Naive thymus-derived CD8-positive, alpha-beta T cell (primary cell): ENCODE results near the gene USP15. TPM values are rescaled to one million over a fixed set of nuclear protein-coding genes. Genes with fewer than 3 reads are reported as not detected.

ENCODE experiments used
- ATAC-seq, 2 donors: fragments of 150-1000 bp; cut with Tn5 transposase in 1 of 2; sonication (Bioruptor Pico), chemical (Tn5 transposase) in 1 of 2; 1 replicate in 1 of 2; 2 replicates in 1 of 2; pipeline ENCODE4 v1.10.0; 2021; ENCODE audit warnings: mild to moderate bottlenecking in 2 of 2, moderate library complexity in 2 of 2
- POLR2A ChIA-PET: fragments of 350-600 bp; sonication (Branson Sonifier 250); formaldehyde crosslinking; loops from one replicate; lab custom pipeline; 2021; ENCODE audit warnings: antibody characterized with exemption; lab: Charles Lee
- DNase-seq, 10 donors: peaks; one replicate each; pipeline versions ENCODE4 v3.0.0 to v3.0.0-alpha.2; 2020 to 2022
- H3K27ac Mint-ChIP-seq, 10 donors: one replicate each; pipeline ENCODE4 v1.8.0; 2020 to 2022; ENCODE audit warnings: mild to moderate bottlenecking in 10 of 10, mixed read lengths in 10 of 10, moderate library complexity in 4 of 10, inconsistent platforms in 1 of 10
- H3K27me3 Mint-ChIP-seq, 5 donors: one replicate each; pipeline ENCODE4 v1.8.0; 2021 to 2022; ENCODE audit warnings: mixed read lengths in 5 of 5
- H3K36me3 Mint-ChIP-seq, 3 donors: one replicate each; pipeline ENCODE4 v1.8.0; 2020 to 2022; ENCODE audit warnings: mixed read lengths in 3 of 3, mild to moderate bottlenecking in 2 of 3, inconsistent platforms in 1 of 3
- H3K4me1 Mint-ChIP-seq, 4 donors: one replicate each; pipeline ENCODE4 v1.8.0; 2021 to 2022; ENCODE audit warnings: mixed read lengths in 4 of 4
- H3K4me3 Mint-ChIP-seq, 10 donors: one replicate each; pipeline ENCODE4 v1.8.0; 2020 to 2022; ENCODE audit warnings: mild to moderate bottlenecking in 10 of 10, mixed read lengths in 10 of 10, moderate library complexity in 6 of 10, inconsistent platforms in 1 of 10
- H3K9me3 Mint-ChIP-seq, 9 donors: one replicate each; pipeline ENCODE4 v1.8.0; 2020 to 2022; ENCODE audit warnings: mixed read lengths in 9 of 9, mild to moderate bottlenecking in 3 of 9, inconsistent platforms in 1 of 9, moderate library complexity in 1 of 9
- polyA plus RNA-seq, 3 donors: library from polyadenylated mRNA; unstranded; fragments of 300-500 nt; fragmentation: Illumina TruSeq; gene quantifications; one replicate each; pipeline ENCODE4 v1.2.3, GENCODE V29; 2021
- total RNA-seq, 8 experiments: library from RNA in 2 of 8; stranded (reverse) in 2 of 8; gene quantifications; one replicate each; pipeline ENCODE4 v1.2.3 and lab custom pipeline; 2021 to 2026

Gene USP15
- total and polyA plus RNA-seq, 5 experiments from 2014 or later: 49.1 to 164 (median 57.0) TPM

- no peaks in the 10 kb centered on the region for H3K27me3 Mint-ChIP-seq
- peak overlapping the region in 1 of 10 donors; percentile 58 for H3K27ac Mint-ChIP-seq
- POLR2A ChIA-PET: interaction anchor here (0.9 kb wide), 1 partner anchor 302 kb away, joined by 3 read pairs; no protein-coding TSS in a partner anchor
- ATAC-seq (no peak), DNase-seq (no peak)
- H3K4me1 Mint-ChIP-seq: peaks cover 14 to 65% (median 52%) of the 10 kb centered on the region in 4 donors
- H3K36me3 Mint-ChIP-seq: peaks cover 46 to 86% (median 69%) of the 10 kb centered on the region in 3 donors
- peak overlapping the region in 1 of 10 donors; percentile 19 for H3K4me3 Mint-ChIP-seq
- H3K9me3 Mint-ChIP-seq: peaks cover 0 to 13% (median 6%) of the 10 kb centered on the region in 9 donors
Observed at GRCh38 chr12:62305778-62306177, 45.6 kb downstream of the USP15 start.

GRCh38 chr12:62306569-62307530, 46.6 kb downstream of the USP15 start:
- DNase-seq (no peak), ATAC-seq (no peak)
- Mint-ChIP-seq H3K4me1 (peaks cover 16 to 65% (median 52%) of the 10 kb centered on the region in 4 donors), H3K36me3 (peaks cover 45 to 85% (median 68%) of the 10 kb centered on the region in 3 donors), H3K9me3 (peaks cover 0 to 13% (median 6%) of the 10 kb centered on the region in 9 donors), H3K27ac (peak overlapping the region in 2 of 10 donors; percentile 2 to 56), H3K4me3 (no peak overlapping the region), H3K27me3 (no peaks in the 10 kb centered on the region)
- POLR2A ChIA-PET: no interaction called here

- H3K36me3 Mint-ChIP-seq: peaks cover 35 to 75% (median 57%) of the 10 kb centered on the region in 3 donors
- peaks cover 0 to 11% (median 5%) of the 10 kb centered on the region in 9 donors for H3K9me3 Mint-ChIP-seq
- DNase-seq: no peak
- peaks cover 16 to 68% (median 53%) of the 10 kb centered on the region in 4 donors for H3K4me1 Mint-ChIP-seq
- H3K4me3 Mint-ChIP-seq: no peak overlapping the region
- POLR2A ChIA-PET: interaction anchor here (0.7 kb wide), 1 partner anchor 16 kb away, joined by 3 read pairs; no protein-coding TSS in a partner anchor
- peak overlapping the region in 2 of 10 donors; percentile 13 to 46 for H3K27ac Mint-ChIP-seq
- ATAC-seq: no peak
- no peaks in the 10 kb centered on the region for H3K27me3 Mint-ChIP-seq
Observed at GRCh38 chr12:62308201-62308600, 48.0 kb downstream of the USP15 start.

GRCh38 chr12:62313727-62314380, 53.6 kb downstream of the USP15 start:
- Mint-ChIP-seq H3K27ac (no peak overlapping the region), H3K4me3 (no peak overlapping the region), H3K4me1 (peaks cover 19 to 55% (median 46%) of the 10 kb centered on the region in 4 donors), H3K9me3 (peaks cover 0 to 9% (median 0%) of the 10 kb centered on the region in 9 donors), H3K36me3 (peaks cover 10 to 49% (median 20%) of the 10 kb centered on the region in 3 donors), H3K27me3 (no peaks in the 10 kb centered on the region)
- POLR2A ChIA-PET: no interaction called here
- ATAC-seq: no peak
- DNase-seq: no peak

- Mint-ChIP-seq H3K27ac (peak overlapping the region in 3 of 10 donors; percentile 17 to 61 (median 45)), H3K4me1 (peaks cover 18 to 37% (median 34%) of the 10 kb centered on the region in 4 donors), H3K9me3 (peaks cover 0 to 11% (median 0%) of the 10 kb centered on the region in 9 donors), H3K27me3 (no peaks in the 10 kb centered on the region), H3K4me3 (no peak overlapping the region), H3K36me3 (peaks cover 11 to 47% (median 34%) of the 10 kb centered on the region in 3 donors)
- POLR2A ChIA-PET: no interaction called here
- DNase-seq: no peak
- ATAC-seq: no peak
Observed at GRCh38 chr12:62317017-62317416, 56.8 kb downstream of the USP15 start.

- Mint-ChIP-seq H3K4me3 (no peak overlapping the region), H3K27ac (peak overlapping the region in 2 of 10 donors; percentile 9 to 55), H3K36me3 (peaks cover 19 to 65% (median 46%) of the 10 kb centered on the region in 3 donors), H3K27me3 (no peaks in the 10 kb centered on the region), H3K9me3 (peaks cover 0 to 11% (median 0%) of the 10 kb centered on the region in 9 donors), H3K4me1 (peaks cover 26 to 41% (median 39%) of the 10 kb centered on the region in 4 donors)
- DNase-seq: no peak
- ATAC-seq: no peak
- POLR2A ChIA-PET: no interaction called here
Observed at GRCh38 chr12:62319058-62319457, 58.9 kb downstream of the USP15 start.

- Mint-ChIP-seq H3K36me3 (peaks cover 19 to 65% (median 46%) of the 10 kb centered on the region in 3 donors), H3K9me3 (peaks cover 0 to 11% (median 0%) of the 10 kb centered on the region in 9 donors), H3K27ac (peak overlapping the region in 4 of 10 donors; percentile 4 to 76 (median 35)), H3K4me3 (no peak overlapping the region), H3K27me3 (no peaks in the 10 kb centered on the region), H3K4me1 (peaks cover 26 to 41% (median 39%) of the 10 kb centered on the region in 4 donors)
- no peak for DNase-seq
- POLR2A ChIA-PET: no interaction called here
- no peak for ATAC-seq
Observed at GRCh38 chr12:62320054-62320453, 59.9 kb downstream of the USP15 start.

- ATAC-seq (no peak), DNase-seq (no peak)
- Mint-ChIP-seq H3K9me3 (peaks cover 0 to 7% (median 0%) of the 10 kb centered on the region in 9 donors), H3K36me3 (peaks cover 14 to 57% (median 37%) of the 10 kb centered on the region in 3 donors), H3K4me3 (no peak overlapping the region), H3K27me3 (no peaks in the 10 kb centered on the region), H3K27ac (no peak overlapping the region), H3K4me1 (peaks cover 23 to 34% (median 31%) of the 10 kb centered on the region in 4 donors)
- POLR2A ChIA-PET: no interaction called here
Observed at GRCh38 chr12:62323386-62323785, 63.2 kb downstream of the USP15 start.

- DNase-seq: no peak
- POLR2A ChIA-PET: no interaction called here
- H3K9me3 Mint-ChIP-seq: peaks cover 0 to 2% (median 0%) of the 10 kb centered on the region in 9 donors
- H3K4me3 Mint-ChIP-seq: no peak overlapping the region
- no peak for ATAC-seq
- no peaks in the 10 kb centered on the region for H3K27me3 Mint-ChIP-seq
- H3K4me1 Mint-ChIP-seq: peaks cover 3 to 41% (median 16%) of the 10 kb centered on the region in 4 donors
- peak overlapping the region in 3 of 10 donors; percentile 22 to 69 (median 46) for H3K27ac Mint-ChIP-seq
- H3K36me3 Mint-ChIP-seq: peaks cover 7 to 60% (median 10%) of the 10 kb centered on the region in 3 donors
Observed at GRCh38 chr12:62328296-62328921, 68.2 kb downstream of the USP15 start.

GRCh38 chr12:62331306-62331705, 71.1 kb downstream of the USP15 start:
- no peaks in the 10 kb centered on the region for H3K27me3 Mint-ChIP-seq
- H3K9me3 Mint-ChIP-seq: peaks cover 0 to 4% (median 0%) of the 10 kb centered on the region in 9 donors
- peaks cover 7 to 63% (median 38%) of the 10 kb centered on the region in 4 donors for H3K4me1 Mint-ChIP-seq
- DNase-seq: no peak
- POLR2A ChIA-PET: interaction anchor here (0.7 kb wide), 1 partner anchor 230 kb away, joined by 3 read pairs; no protein-coding TSS in a partner anchor
- peaks cover 7 to 63% (median 24%) of the 10 kb centered on the region in 3 donors for H3K36me3 Mint-ChIP-seq
- ATAC-seq: no peak
- no peak overlapping the region for H3K4me3 Mint-ChIP-seq
- peak overlapping the region in 4 of 10 donors; percentile 5 to 68 (median 36) for H3K27ac Mint-ChIP-seq

- POLR2A ChIA-PET: interaction anchor here (1.0 kb wide), 1 partner anchor 25 kb away, joined by 3 read pairs; no protein-coding TSS in a partner anchor
- Mint-ChIP-seq H3K27me3 (no peaks in the 10 kb centered on the region), H3K36me3 (peaks cover 14 to 71% (median 34%) of the 10 kb centered on the region in 3 donors), H3K9me3 (peaks cover 0 to 6% (median 4%) of the 10 kb centered on the region in 9 donors), H3K4me3 (no peak overlapping the region), H3K27ac (peak overlapping the region in 6 of 10 donors; percentile 1 to 27 (median 12)), H3K4me1 (peaks cover 7 to 60% (median 39%) of the 10 kb centered on the region in 4 donors)
- ATAC-seq (no peak), DNase-seq (no peak)
Observed at GRCh38 chr12:62332598-62332997, 72.4 kb downstream of the USP15 start.
